GM12874 (cell line): ENCODE results near the gene CASP2.

ENCODE experiments used
- CTCF ChIP-seq: IDR thresholded peaks from 2 replicates; pipeline ENCODE4 v1.5.1; 2011; ENCODE audit warnings: low read depth, mild to moderate bottlenecking, control low read depth, low read length, moderate library complexity; ENCODE audit not compliant: insufficient read depth

The CASP2 gene

DNA sequence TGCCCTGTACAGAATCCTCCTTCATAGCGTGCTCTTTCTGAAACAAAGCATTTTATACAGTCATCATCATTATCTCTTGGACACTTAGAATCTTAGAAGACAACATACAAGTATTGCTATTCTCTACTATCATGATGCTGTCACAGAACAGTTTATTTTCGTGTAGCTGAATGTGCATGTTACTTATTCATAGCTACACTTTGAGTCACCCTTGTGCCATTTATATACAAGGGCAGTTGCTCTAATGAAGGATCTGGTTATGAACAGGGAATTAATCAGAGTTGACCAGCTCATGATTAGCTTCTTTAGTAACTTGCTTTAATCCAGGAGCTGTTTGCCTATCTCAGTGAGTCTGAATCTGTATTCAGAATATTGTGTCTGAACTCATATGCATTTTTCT, 11.2 kb downstream of the CASP2 start:
- TF ChIP-seq CTCF = no peak

DNA sequence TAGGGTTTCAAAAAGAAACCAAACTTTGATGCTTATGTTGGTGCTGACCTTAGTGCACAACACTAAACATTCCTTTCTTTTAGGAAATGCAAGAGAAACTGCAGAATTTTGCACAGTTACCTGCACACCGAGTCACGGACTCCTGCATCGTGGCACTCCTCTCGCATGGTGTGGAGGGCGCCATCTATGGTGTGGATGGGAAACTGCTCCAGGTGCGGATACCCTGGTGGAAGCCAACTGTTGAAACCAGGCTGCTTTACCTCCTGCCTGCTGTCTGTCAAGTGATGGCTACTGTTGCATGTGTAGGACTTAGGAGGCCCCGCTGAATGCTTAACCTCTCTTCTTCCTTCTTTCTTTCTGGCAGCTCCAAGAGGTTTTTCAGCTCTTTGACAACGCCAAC, 11.7 kb downstream of the CASP2 start:
- peak; percentile 68 for TF ChIP-seq CTCF

DNA sequence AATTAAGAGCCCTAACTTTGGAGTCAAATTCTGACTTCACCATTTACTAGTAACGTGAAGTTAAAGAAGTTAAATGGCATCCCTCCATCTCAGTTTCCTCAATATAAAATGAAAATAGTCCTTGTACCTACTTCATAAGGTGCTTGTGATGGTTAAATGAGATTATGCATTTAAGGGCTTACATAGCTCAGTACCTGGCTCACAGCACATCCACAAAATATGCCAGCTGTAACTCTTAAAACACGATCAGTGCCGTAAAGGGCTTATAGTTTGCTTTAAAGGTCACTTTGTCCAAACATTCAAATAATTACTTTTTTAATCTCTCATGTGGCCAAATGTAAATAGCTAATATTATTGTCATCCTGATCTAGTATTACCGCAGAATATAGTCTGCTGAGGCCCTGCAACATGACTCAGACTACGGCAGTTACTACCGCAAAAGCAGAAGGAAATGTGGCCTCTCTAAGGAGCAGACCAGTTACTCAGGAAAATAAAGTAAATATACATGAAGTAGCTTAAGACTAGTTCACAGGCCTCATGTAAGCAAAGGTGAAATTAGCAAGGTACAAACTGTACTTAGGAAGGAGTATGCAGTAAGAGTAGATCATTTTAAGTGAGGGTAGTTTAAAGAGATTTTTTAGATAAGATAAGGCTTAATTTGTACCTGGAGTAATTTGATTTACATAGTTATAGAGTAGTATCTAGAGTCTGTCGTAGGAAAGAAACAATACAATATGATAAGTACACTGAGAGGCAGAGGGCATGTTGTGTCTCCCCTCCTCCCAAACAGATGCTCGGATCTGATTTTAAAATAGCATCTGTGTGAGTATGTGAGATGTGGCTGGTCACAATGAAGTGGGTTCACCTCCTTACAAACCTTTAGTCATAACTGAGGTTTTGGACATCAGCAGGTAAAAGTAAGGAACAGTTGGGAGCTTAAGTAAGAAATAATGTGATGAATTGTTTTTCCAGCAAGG, 13.1 kb downstream of the CASP2 start:
- no peak for TF ChIP-seq CTCF

DNA sequence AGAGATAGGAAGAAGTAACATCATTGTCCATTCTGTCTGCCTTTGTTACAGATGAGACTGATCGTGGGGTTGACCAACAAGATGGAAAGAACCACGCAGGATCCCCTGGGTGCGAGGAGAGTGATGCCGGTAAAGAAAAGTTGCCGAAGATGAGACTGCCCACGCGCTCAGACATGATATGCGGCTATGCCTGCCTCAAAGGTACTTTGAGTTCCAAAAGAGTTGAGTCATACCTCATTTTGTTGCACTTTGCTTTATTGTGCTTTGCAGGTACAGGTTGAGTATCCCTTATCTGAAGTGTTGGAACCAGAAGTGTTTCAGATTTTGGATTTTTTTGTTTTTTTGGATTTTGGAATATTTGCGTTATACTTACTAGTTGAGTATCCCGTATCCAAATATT, 15.6 kb downstream of the CASP2 start:
- no peak for TF ChIP-seq CTCF

DNA sequence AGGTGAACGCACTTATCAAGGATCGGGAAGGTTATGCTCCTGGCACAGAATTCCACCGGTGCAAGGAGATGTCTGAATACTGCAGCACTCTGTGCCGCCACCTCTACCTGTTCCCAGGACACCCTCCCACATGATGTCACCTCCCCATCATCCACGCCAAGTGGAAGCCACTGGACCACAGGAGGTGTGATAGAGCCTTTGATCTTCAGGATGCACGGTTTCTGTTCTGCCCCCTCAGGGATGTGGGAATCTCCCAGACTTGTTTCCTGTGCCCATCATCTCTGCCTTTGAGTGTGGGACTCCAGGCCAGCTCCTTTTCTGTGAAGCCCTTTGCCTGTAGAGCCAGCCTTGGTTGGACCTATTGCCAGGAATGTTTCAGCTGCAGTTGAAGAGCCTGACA, 16.8 kb downstream of the CASP2 start:
- TF ChIP-seq CTCF = no peak

DNA sequence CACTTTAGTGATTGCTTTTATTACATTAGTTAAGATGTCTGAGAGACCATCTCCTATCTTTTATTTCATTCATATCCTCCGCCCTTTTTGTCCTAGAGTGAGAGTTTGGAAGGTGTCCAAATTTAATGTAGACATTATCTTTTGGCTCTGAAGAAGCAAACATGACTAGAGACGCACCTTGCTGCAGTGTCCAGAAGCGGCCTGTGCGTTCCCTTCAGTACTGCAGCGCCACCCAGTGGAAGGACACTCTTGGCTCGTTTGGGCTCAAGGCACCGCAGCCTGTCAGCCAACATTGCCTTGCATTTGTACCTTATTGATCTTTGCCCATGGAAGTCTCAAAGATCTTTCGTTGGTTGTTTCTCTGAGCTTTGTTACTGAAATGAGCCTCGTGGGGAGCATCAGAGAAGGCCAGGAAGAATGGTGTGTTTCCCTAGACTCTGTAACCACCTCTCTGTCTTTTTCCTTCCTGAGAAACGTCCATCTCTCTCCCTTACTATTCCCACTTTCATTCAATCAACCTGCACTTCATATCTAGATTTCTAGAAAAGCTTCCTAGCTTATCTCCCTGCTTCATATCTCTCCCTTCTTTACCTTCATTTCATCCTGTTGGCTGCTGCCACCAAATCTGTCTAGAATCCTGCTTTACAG, 17.4 kb downstream of the CASP2 start:
- TF ChIP-seq CTCF = peak; percentile 67

GRCh38 chr7:143308632-143309031, 20.5 kb downstream of the CASP2 start:
- TF ChIP-seq CTCF = no peak
